Cardiac fibroblast (primary cell): ENCODE results near the gene PRMT3.

ENCODE experiments used
- DNase-seq, 2 donors: peaks; one replicate each; pipeline versions ENCODE4 v3.0.0 to v3.0.0-alpha.2; 2010; ENCODE audit warnings: low read depth in 2 of 2
- H3K4me3 ChIP-seq, 2 donors: replicated peaks in 1 of 2; 1 replicate in 1 of 2; 2 replicates in 1 of 2; pipeline ENCODE4 v1.5.1; 2011; ENCODE audit warnings: low read depth in 2 of 2, low read length in 2 of 2, mild to moderate bottlenecking in 2 of 2, moderate library complexity in 1 of 2
- CTCF ChIP-seq: IDR thresholded peaks from one replicate; pipeline ENCODE4 v1.5.1; 2011; ENCODE audit warnings: low read depth, mild to moderate bottlenecking, low read length, inconsistent platforms

The PRMT3 gene

GRCh38 chr11:20558741-20559140 is 171.2 kb downstream of the PRMT3 start:
- no peak for DNase-seq
- H3K4me3 ChIP-seq, result no peak overlapping the region
- TF ChIP-seq CTCF, result no peak
